Middle frontal gyrus (tissue), 1 donor: ENCODE measurements around the gene NTRK2.
A peak's percentile ranks its signal among the peaks of the same experiment; 100 is the strongest.

ENCODE experiments used
- DNase-seq: peaks from one replicate; pipeline ENCODE4 v3.0.0-alpha.2; 2015; ENCODE audit warnings: low spot score; ENCODE audit errors: extremely low spot score

NTRK2 gene

DNA sequence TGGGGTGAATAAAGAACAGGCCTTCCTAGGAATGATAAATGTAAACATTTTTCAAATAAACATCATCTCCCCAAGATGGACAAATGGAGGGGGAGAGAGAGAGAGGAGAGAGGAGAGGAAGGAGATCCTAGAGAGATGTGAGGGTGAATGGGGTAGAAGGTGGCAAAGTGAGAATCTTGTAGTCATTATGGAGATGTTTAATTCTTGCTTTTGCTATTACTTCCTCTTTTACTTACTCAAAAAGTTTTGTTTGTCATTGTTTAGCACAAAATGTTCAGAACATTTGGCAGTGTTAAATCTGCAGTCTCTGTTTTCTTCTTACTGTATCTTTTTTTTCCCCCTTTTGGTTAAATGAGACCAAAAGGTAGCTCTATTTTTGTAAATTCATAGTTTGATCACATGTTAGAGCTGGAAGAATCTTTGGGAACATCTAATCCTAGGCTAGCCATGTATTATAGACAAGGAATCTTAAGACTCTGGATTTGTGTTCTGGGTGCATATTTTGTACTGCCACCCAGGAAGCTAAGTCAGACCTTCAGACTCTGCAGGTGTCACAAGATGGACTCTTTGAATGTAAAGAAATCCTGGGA is 266.1 kb downstream of the NTRK2 start:
- no peak for DNase-seq

DNA sequence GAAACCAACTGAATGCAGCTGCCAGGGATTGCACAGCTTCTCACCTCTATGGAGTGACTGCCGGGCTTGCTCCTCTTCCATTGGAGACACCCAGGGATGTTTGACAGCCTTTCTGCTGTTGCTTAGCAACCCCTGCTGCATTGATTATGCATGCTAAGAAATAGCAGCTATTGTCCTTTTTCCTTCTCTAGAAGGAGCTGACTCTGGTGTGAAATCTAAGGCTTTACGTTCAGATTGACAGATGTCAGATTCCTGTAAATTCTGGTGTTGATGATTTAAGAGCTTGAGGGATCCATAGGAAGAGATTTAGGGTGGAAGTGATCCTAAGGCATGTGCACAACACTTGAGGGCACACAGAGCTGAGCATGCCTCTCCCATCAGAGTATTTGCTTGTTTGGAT is 267.7 kb downstream of the NTRK2 start:
- DNase-seq = no peak

DNA sequence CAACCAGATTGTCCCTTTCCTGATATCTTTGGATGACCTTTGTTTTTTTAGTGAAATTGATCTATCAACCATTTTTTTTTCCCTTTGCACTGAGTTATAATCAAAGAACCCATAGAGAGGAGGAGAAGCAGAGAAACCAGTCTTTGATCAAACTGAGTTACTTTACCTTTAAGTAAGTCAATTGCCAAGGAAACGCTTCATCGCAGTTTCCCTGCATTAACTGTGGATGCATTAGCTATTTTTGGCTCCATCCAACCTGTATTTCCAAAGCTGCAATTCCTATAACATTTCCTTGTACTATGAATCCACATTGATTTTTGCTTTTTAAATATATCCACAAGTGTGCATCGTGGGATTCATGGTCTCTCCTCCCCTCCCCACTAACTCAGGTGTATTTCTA is 268.1 kb downstream of the NTRK2 start:
- no peak for DNase-seq

DNA sequence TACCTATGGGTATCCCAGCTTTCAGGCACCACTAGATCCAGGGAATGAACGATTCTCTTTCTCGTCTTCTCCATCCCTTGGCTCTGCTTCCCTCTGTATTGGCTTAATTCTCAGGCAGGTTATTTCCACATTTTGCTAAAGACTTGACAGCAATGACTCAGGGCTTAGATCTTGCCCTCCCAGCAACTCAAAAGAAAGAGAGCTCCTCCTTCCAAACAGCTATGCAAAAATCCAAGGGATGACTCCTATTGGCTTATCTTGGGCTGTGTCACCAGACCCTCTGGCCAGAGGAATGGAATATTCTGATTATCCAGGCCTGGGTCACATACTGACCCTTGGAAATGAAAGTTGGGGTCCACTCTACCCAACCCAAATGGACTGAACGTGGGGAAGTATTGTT is 270.2 kb downstream of the NTRK2 start:
- DNase-seq = no peak

DNA sequence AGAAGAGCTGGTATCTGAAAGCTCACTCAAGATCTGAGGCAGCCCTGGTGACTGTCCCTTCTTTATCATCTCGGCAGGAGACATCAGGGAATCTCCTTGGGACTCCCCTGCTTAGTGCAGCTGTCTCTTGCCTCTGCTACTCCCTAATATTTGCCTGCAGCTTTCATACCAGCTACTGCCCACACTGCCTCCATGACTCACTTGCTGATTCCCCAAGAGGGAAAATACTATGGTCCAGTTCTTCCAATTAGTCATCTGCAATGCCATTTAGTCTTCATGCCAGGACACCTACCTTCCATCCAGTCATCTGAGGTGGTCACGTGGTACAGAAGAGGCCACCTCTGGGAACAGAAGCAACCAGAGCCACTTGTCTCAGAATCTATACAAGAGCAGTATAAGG is 270.8 kb downstream of the NTRK2 start:
- no peak for DNase-seq

DNA sequence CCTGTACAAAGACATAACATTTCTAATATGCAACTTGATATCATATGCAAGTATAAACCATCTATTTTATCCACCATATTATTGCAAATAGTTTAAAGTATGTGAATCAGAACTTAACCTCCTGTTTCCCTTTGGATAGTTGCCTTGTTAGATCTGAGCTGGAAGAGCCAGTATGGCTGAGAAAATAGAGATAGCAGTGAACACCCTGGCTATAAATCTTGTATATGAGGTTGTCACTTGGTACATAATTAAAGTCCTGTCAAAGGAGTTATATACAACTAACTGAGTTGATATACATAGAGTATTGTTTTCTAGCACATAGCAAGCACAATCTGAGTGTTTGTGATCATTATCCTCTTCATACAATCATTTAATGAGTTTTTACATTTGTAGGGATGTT is 272.3 kb downstream of the NTRK2 start:
- DNase-seq = no peak

DNA sequence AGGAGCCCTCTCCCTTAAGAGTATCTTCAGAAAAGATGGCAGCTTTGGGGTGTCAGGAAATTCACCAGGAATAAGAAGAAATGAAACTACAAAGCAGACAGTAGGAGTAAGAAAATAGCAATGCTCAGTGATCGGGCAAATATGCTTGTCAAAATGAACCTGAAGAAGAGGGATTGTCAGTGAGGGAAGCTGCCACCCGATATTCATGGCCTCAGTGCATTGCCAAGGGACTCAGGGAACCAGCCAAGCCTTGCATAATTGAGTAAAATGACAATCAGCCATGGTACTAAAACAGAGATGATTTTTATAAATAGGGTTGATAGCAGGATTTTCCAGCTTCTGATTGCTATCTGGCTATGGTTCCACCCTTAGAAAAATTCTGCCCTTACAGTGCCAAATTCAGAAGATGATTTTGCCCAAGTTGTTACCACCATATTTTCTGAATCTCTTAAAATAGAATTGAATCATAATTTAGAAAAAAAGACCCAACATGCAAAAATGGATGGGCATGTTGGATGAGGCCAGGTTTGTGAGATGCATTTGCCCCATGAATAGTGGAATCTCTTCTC is 274.0 kb downstream of the NTRK2 start:
- peak; percentile 41 for DNase-seq

DNA sequence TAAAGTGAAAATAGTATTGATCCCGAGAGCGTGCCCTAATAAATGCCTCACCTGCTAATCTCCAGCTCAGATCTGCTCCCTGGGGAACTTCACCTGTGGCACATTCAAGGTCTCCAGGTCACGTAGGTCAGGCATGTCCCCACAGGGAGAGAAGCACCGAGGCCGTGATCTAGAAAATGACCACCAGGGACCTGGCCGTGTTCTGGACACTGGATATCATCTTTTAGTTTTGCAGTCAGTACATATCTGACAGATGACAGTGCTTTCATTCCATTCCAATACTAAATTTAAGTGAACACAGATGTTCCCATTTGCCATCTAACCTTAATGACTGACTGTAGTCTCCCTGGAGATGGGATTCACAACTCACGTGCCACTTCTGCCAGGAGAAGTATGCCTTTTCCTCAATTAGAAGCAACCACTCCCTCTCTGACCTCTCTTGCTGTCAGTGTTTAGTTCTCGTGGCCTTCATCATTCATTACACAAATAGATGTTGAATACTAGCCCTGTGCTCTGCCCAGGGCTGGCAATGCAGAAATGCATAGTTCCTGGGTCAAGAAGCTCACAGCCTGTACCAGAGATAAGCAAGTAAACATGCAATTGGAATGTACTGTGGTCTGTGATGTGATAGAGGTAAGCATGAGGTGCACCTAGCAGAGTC is 276.5 kb downstream of the NTRK2 start:
- no peak for DNase-seq

DNA sequence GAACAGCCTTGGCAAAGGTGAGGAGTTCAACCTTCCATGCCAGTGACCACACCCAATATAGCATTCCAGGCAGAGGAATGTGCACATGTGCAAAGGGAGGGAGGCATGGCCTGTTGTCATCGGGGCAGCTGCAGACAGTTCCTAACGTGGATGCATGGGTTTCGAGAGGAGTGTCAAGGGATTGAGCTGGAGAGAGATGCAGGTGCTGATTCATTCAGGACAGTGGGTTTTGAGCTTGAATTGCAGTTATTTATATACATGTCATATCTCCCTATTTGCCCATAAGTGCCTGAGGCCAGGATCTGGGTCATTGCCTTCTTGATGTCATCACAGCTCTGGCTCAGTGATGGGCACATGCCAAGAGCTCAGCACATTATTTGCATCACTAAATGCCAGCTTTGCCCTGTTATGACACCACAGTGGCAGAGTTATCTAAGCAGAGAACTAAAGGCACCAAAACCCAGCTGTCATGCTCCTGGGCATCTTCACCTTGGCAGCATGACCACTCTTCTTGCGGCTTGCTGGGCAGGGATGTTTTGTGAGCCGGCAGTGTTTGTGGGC is 278.0 kb downstream of the NTRK2 start:
- no peak for DNase-seq

DNA sequence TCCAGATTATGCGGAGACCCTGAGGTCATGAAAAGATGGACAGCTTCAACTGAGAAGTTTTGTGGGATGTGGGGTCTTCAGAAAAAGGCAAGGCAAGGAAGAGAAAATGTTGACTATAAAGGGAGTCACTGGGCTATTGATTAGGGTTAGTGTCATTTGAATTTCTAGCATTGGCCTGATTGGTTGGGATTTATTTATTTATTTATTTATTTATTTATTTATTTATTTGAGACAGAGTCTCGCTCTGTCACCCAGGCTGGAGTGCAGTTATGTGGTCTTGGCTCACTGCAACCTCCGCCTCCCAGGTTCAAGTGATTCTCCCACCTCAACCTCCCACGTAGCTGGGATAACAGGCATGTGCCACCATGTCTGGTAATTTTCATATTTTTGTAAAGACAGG is 279.7 kb downstream of the NTRK2 start:
- no peak for DNase-seq

DNA sequence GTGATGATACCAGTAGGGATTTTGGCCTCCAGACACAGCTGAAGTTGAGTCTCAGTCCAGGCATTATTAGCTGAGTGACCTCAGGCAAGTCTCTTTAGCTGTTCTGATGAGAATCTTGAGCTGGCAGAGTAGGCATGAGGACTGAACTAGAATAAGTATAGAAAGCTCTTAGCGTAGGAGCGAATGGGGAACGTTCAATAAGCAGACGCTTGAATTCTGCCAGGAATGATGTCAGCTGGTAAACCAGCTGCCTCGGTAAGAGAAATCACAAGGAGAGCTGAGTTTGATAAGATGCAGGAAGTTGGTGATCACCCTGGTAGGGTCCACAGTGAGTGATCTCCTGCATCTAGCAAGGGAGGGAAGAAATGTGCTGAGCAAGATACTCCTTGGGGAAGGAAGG is 280.4 kb downstream of the NTRK2 start:
- DNase-seq = no peak

DNA sequence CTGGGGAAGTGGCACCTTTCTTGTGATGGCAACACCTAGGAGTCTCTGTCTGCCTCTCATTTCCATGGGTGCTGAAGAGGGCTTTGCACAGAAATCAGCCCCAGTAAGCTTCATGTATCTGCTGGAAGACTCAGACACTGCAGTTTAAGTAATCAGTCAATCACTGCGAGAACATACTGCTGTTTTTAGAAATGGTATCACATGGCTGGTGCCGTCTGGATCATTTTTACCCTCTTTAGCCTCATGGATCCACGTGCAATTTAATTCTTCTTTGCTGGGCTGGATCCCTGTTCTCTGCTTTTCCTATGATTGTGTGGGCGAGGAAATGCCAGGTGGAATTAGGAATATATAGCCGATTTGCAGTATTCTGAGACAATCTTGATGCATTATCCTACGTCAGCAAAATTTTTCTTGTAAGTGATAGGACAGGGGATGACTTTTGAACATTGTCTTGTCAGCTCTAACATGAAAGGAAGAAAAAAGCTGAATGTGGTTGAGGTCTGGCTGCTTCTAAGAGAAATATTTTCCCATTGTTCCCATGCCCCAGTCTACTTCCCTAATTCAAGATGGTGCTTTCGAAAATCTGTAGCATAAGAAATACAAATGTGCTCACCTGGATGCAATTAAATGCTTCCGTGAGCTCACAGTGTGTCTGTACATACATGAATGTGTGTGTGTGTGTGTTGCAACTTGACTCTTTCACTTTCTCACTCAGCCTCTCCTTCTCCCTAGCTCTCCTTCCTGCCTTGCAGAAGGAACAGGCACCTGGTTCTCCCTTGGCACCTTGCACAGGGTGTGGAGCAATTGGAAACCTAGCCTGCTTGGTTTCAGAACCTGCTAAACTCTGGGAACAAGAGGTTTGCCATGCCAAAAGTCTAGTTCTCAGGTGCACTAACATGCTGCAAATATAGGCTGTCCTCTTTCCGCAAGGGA is 281.6 kb downstream of the NTRK2 start:
- no peak for DNase-seq

DNA sequence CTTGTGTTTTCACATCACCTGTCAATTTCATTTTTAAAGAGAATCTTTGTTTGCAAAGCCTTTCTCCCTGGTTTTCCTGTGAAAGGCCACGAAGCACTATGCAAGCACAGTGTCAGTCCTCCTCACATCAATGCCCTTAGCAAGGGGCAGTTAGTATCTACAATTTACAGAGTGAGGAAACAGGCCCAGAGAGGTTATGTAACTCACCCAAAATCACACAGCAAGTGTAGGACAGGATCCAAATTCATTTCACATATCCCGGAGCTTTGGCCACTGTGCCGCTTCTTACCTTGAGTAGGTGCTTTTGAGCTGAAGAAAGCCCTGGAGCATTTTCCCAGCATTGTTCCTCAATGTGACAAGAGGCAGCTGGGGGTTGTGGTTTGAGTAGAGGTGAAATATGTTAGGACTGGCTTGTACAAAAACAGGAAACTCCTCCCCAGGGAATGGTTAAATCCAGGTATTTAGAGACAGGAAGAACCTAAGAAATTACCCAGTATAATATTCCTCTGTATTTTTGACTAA is 283.8 kb downstream of the NTRK2 start:
- DNase-seq = no peak

DNA sequence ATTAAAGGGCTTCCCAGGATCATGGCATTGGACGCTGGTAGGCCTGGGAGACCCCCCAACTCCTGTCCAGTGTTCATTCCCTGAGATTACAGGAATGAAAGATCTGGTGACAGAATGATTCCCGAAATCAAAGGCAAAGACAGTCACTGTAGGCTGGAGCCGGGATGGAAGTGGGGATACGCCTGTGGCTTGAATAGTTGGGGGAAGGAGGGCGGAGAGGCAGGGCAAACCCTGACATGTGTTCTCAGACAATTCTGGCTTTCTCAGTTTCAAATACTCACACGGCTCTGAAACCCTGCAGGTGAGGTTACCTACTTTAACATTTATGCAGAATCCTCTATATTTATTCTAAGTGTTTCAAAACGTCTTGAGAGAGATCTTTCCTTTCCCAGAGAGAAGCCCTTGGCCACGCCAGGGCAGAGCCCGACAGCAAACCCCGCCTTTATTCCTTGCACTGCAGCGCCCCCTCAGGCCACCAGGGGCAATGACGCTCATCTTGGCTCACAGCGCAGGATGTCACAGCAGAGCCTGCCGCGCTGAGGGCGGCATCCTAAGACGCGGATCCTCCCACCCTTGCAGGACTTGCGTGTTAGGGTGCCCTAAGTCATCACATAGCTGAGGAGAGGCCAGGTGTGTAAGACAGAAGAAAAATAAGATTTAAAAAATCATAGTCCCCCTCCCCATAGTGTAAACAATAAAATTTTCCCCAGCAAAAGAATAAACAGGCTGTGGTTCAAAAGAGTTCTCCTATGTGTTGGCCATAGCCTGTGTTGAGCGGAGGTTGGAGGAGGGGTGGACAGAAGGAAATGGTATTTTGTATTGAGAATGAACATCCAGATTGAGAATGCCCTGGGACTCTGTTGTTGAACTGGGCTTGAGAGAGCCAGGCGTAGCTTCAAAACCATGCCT is 284.5 kb downstream of the NTRK2 start:
- peak; percentile 82 for DNase-seq

DNA sequence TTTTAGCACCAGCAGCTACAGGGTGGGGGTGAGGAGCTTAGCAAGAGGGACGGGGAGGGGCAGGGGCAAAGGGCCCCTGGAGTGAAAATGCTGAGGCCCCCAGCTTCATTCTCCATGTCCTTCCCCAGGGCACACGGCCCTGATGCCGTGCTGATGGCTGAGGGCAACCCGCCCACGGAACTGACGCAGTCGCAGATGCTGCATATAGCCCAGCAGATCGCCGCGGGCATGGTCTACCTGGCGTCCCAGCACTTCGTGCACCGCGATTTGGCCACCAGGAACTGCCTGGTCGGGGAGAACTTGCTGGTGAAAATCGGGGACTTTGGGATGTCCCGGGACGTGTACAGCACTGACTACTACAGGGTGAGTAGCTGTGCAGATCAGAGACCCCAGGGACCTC is 285.6 kb downstream of the NTRK2 start:
- no peak for DNase-seq

DNA sequence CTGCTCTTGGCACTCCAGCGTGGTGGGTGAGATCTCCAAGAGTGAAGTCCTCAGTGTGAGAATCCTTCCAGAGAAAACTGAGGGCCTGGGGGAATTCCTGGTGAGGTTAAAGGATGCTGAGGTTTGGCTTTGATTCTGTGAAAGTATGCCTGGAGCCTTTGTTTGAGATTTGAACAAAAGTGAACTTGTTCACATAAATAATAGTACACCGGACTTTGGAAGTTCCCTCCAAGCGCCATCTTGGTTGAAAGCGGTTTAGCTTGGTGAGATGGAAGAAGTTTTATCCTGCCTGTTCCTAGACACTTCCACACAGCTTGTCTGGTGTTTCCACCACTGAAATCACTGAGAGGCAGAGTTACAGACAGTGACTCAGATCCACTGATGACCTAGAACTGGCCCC is 286.4 kb downstream of the NTRK2 start:
- no peak for DNase-seq

DNA sequence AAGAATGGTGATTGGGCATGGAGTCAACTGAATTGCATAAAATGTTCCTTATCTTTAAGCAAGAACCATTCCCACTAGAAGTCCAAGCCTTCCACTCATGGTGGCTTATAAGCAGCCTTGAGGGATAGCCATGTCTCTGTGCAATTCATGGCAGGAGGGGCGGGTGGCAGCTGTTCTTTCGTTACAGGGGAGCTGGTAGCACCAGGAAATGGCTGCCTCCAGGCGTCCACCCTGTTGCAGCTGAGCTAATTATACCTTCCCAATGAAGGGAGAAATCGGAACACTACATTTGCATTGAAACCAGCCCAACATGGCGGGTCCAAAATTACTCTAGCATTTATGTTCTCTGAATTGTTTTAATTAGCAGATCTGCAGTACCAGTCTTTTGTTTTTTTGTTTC is 289.8 kb downstream of the NTRK2 start:
- no peak for DNase-seq

DNA sequence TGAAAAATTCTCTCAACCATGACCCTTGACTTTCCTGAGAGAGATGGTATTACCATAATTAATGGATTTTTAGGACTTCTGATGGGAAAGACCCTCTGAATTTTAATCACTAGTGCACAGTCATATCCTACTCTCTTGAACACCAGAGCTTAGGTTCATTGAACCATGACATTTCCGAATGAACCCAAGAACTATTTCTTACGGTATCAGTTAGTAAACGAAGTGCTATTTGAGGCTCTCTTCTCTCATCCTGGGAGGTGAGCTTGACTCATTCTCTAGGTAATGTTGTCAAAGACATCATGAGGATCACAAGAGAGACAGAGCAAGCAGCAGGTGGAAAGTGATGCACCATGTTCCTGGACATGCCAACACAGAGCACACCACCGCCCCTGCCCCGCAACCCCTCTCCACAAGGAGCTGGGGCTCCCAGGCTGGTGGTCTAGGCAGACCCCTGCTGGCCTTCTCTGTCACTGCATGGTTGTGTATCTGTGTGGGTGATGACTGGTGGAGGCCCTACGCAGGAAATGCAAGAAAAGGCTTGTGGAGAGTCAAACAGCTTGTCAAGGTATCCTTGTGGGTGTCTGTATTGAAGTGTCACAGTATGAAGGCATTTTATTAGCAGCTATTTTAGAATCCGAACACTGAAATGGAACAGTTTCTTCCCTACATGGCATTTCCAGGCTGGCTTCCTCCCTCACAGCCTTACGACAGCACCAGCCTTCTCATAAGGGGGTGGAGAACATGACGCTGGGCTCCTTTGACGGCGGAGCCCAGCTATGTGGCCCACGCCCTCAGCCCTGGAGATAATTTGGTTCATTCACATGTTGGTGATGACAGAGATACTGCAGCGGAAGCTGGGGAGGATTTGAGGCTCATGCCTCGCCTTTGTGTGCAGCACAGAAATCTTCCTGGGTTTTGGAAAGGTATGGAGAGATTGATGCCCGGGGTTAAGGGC is 297.6 kb downstream of the NTRK2 start:
- DNase-seq = peak; percentile 70

DNA sequence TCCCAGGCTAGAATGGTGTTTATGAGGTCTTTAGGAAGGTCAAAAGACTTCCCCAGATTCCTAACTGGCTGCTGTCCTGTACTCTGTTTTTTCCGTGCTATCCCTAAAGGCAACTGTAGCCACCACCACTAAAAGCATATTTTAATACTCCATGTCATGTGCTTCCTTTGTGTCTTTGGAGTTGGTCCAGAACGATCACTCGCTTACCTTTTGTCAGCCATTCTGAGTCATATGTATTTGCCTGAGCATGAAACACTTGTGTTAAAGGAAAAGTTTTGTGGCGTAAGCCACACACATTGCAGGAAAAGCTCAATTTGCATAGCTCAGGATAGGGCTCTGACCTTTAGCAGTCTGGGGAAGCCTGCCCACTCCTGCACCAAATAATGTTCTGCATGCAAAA is 299.6 kb downstream of the NTRK2 start:
- no peak for DNase-seq
